HCT116 (cell line): ENCODE results near the gene SLFN12. TPM values are rescaled to one million over a fixed set of nuclear protein-coding genes. Genes with fewer than 3 reads are reported as not detected.

Source experiments
- ATAC-seq: fragments of 200-7000 bp; cut with Tn5 transposase; 2 replicates; pipeline ENCODE4 v1.9.1; 2020; ENCODE audit warnings: mild to moderate bottlenecking, moderate library complexity
- BruUV-seq: library from RNA; stranded (reverse); fragments of 400-500 nt; replicated peaks from 2 replicates; lab custom pipeline; 2021; lab: Mats Ljungman, UMichigan
- CTCF ChIA-PET: fragments of 300-600 bp; sonication (Branson Sonifier 250); formaldehyde crosslinking; loops from one replicate; lab custom pipeline; 2021; ENCODE audit warnings: antibody characterized with exemption; lab: Charles Lee
- POLR2A ChIA-PET: fragments of 300-600, 350-600 bp; sonication (Branson Sonifier 250); formaldehyde crosslinking; loops from one replicate; lab custom pipeline; 2021; ENCODE audit warnings: antibody characterized with exemption; lab: Charles Lee
- RAD21 ChIA-PET, 2 experiments: fragments of 300-600 bp; sonication (Branson Sonifier 250); formaldehyde crosslinking; loops; one replicate each; lab custom pipeline; 2023; ENCODE audit warnings: low total read pairs in 2 of 2; ENCODE audit not compliant: uncharacterized antibody in 2 of 2, unreplicated experiment in 2 of 2, low non-redundant PET in 1 of 2; lab: Charles Lee
- DNase-seq: peaks from one replicate; pipeline ENCODE4 v3.0.0-alpha.2; 2010; ENCODE audit warnings: low read depth, low spot score
- H2AFZ ChIP-seq: fragments of 200-600 bp; shearing (Covaris generic), sonication (generic); 2 replicates; pipeline ENCODE4 v1.6.1; 2017; ENCODE audit warnings: low read depth, mixed run types, mixed read lengths, antibody characterized with exemption, low read length; ENCODE audit not compliant: poor library complexity, severe bottlenecking
- H3K27ac ChIP-seq: 2 replicates; pipeline ENCODE4 v1.5.1; 2012; ENCODE audit warnings: low read depth, low read length
- H3K27me3 ChIP-seq: fragments of 200-600 bp; sonication (generic); 2 replicates; pipeline ENCODE4 v1.6.1; 2016; ENCODE audit warnings: mixed run types, low read length, mixed read lengths; ENCODE audit not compliant: insufficient read depth
- H3K36me3 ChIP-seq, 2 experiments: fragments of 200-500 bp in 1 of 2; fragments of 200-600 bp in 1 of 2; sonication (Bioruptor generic) in 1 of 2; sonication (generic) in 1 of 2; 2 replicates each; pipeline versions ENCODE4 v1.5.1 to v1.6.1; 2014 to 2016; ENCODE audit warnings: low read length in 2 of 2, inconsistent platforms in 1 of 2, mixed read lengths in 1 of 2, mixed run types in 1 of 2; ENCODE audit not compliant: insufficient read depth in 2 of 2, control insufficient read depth in 1 of 2
- H3K4me1 ChIP-seq, 2 experiments: fragments of 200-600 bp in 1 of 2; sonication (generic) in 1 of 2; 2 replicates each; pipeline versions ENCODE4 v1.5.1 to v1.6.1; 2012 to 2017; ENCODE audit warnings: low read length in 2 of 2, inconsistent platforms in 1 of 2, mild to moderate bottlenecking in 1 of 2, mixed read lengths in 1 of 2, mixed run types in 1 of 2, moderate library complexity in 1 of 2; ENCODE audit not compliant: insufficient read depth in 2 of 2, control insufficient read depth in 1 of 2
- H3K4me2 ChIP-seq: fragments of 200-600 bp; sonication (generic); 2 replicates; pipeline ENCODE4 v1.6.1; 2017; ENCODE audit warnings: mixed run types, low read length, mixed read lengths
- H3K4me3 ChIP-seq, 2 experiments: fragments of 200-600 bp in 1 of 2; sonication (generic) in 1 of 2; replicated peaks in 1 of 2; 2 replicates each; pipeline ENCODE4 v1.5.1; 2011 to 2016; ENCODE audit warnings: low read length in 2 of 2, control low read depth in 1 of 2, low read depth in 1 of 2, mild to moderate bottlenecking in 1 of 2, mixed read lengths in 1 of 2, mixed run types in 1 of 2
- H3K79me2 ChIP-seq: fragments of 200-600 bp; sonication (generic); 2 replicates; pipeline ENCODE4 v1.6.1; 2017; ENCODE audit warnings: mild to moderate bottlenecking, mixed run types, low read length, moderate library complexity, mixed read lengths; ENCODE audit not compliant: insufficient read depth
- H3K9ac ChIP-seq: fragments of 200-600 bp; sonication (generic); 2 replicates; pipeline ENCODE4 v1.6.1; 2016; ENCODE audit warnings: low read length, mixed read lengths
- H3K9me2 ChIP-seq: fragments of 200-600 bp; sonication (generic), shearing (Covaris generic); 2 replicates; pipeline ENCODE4 v1.6.1; 2017; ENCODE audit warnings: mixed run types, mild to moderate bottlenecking, moderate library complexity; ENCODE audit not compliant: insufficient read depth
- H3K9me3 ChIP-seq, 2 experiments: fragments of 200-500 bp in 1 of 2; fragments of 200-600 bp in 1 of 2; sonication (Bioruptor generic) in 1 of 2; sonication (generic) in 1 of 2; 2 replicates each; pipeline ENCODE4 v1.6.1; 2014 to 2017; ENCODE audit warnings: low read length in 2 of 2, mixed read lengths in 2 of 2, inconsistent platforms in 1 of 2, low read depth in 1 of 2, mild to moderate bottlenecking in 1 of 2, mixed run types in 1 of 2, moderate library complexity in 1 of 2; ENCODE audit not compliant: control insufficient read depth in 1 of 2, insufficient read depth in 1 of 2
- H4K20me1 ChIP-seq: fragments of 200-600 bp; sonication (generic), shearing (Covaris generic); 2 replicates; pipeline ENCODE4 v1.6.1; 2017; ENCODE audit warnings: mixed run types, mild to moderate bottlenecking, moderate library complexity; ENCODE audit not compliant: insufficient read depth
- CBX3 ChIP-seq: IDR thresholded peaks from 2 replicates; pipeline ENCODE4 v1.6.1; 2012; ENCODE audit warnings: low read depth
- CEBPB ChIP-seq: IDR thresholded peaks from 2 replicates; pipeline ENCODE4 v1.6.1; 2012; ENCODE audit warnings: low read depth
- EGR1 ChIP-seq: IDR thresholded peaks from 2 replicates; pipeline ENCODE4 v1.6.1; 2012; ENCODE audit warnings: low read depth
- ELF1 ChIP-seq: IDR thresholded peaks from 2 replicates; pipeline ENCODE4 v1.6.1; 2012; ENCODE audit warnings: low read depth, borderline replicate concordance
- EZH2 ChIP-seq: fragments of 200-600 bp; sonication (generic); IDR thresholded peaks from 2 replicates; pipeline ENCODE4 v1.6.1; 2017; ENCODE audit warnings: antibody characterized with exemption, mixed run types
- POLR2AphosphoS5 ChIP-seq: IDR thresholded peaks from 2 replicates; pipeline ENCODE4 v1.6.1; 2011; ENCODE audit warnings: mild to moderate bottlenecking, low read depth, low read length, moderate library complexity
- RAD21 ChIP-seq: IDR thresholded peaks from 2 replicates; pipeline ENCODE4 v1.6.1; 2012; ENCODE audit warnings: low read depth, mild to moderate bottlenecking
- SP1 ChIP-seq: IDR thresholded peaks from 2 replicates; pipeline ENCODE4 v1.6.1; 2012; ENCODE audit warnings: low read depth
- intact Hi-C: fragments of 100-400 bp; cut with micrococcal nuclease; formaldehyde crosslinking; loops from 2 replicates; pipeline ENCODE4 v1.10.0; 2022
- total RNA-seq: library from RNA; stranded (reverse); gene quantifications from one replicate; pipeline ENCODE4 v1.2.1, GENCODE V29; 2021; ENCODE audit not compliant: unreplicated experiment
- TF ChIP-seq, protein P1 (sequence below): IDR thresholded peaks from 2 replicates; pipeline ENCODE4 v1.6.1; 2012; ENCODE audit warnings: low read depth
- TF ChIP-seq, protein P2 (sequence below), 3 experiments: fragments of 200-600 bp in 1 of 3; sonication (generic) in 1 of 3; IDR thresholded peaks in 2 of 3; conservative IDR thresholded peaks in 1 of 3; 2 replicates each; pipeline ENCODE4 v1.5.1; 2012 to 2017; ENCODE audit warnings: low read depth in 2 of 3, low read length in 2 of 3, antibody characterized with exemption in 1 of 3, borderline replicate concordance in 1 of 3, control low read depth in 1 of 3, mild to moderate bottlenecking in 1 of 3, mixed read lengths in 1 of 3, mixed run types in 1 of 3, moderate library complexity in 1 of 3; ENCODE audit not compliant: insufficient read depth in 1 of 3
- TF ChIP-seq, protein P3 (sequence below): IDR thresholded peaks from 2 replicates; pipeline ENCODE4 v1.6.1; 2012

Gene SLFN12
- total RNA-seq, 1 experiment from 2014 or later, result not detected

GRCh38 chr17:35368081-35368830 is 64.0 kb downstream of the SLFN12 start:
- TF ChIP-seq SP1, result no peak
- TF ChIP-seq EGR1, result no peak
- TF ChIP-seq, protein P1, sequence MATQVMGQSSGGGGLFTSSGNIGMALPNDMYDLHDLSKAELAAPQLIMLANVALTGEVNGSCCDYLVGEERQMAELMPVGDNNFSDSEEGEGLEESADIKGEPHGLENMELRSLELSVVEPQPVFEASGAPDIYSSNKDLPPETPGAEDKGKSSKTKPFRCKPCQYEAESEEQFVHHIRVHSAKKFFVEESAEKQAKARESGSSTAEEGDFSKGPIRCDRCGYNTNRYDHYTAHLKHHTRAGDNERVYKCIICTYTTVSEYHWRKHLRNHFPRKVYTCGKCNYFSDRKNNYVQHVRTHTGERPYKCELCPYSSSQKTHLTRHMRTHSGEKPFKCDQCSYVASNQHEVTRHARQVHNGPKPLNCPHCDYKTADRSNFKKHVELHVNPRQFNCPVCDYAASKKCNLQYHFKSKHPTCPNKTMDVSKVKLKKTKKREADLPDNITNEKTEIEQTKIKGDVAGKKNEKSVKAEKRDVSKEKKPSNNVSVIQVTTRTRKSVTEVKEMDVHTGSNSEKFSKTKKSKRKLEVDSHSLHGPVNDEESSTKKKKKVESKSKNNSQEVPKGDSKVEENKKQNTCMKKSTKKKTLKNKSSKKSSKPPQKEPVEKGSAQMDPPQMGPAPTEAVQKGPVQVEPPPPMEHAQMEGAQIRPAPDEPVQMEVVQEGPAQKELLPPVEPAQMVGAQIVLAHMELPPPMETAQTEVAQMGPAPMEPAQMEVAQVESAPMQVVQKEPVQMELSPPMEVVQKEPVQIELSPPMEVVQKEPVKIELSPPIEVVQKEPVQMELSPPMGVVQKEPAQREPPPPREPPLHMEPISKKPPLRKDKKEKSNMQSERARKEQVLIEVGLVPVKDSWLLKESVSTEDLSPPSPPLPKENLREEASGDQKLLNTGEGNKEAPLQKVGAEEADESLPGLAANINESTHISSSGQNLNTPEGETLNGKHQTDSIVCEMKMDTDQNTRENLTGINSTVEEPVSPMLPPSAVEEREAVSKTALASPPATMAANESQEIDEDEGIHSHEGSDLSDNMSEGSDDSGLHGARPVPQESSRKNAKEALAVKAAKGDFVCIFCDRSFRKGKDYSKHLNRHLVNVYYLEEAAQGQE, result no peak
- no peak for TF ChIP-seq CEBPB
- no peak for TF ChIP-seq POLR2AphosphoS5
- Histone ChIP-seq H3K4me3 (no peak overlapping the region), H3K4me2 (no peak overlapping the region), H3K4me1 (no peaks in the 10 kb centered on the region), H3K27ac (no peak overlapping the region), H2AFZ (no peak overlapping the region), H3K36me3 (no peaks in the 10 kb centered on the region), H3K79me2 (no peaks in the 10 kb centered on the region), H3K9me2 (no peaks in the 10 kb centered on the region), H3K27me3 (peaks cover 67% of the 10 kb centered on the region), H3K9me3 (no peaks in the 10 kb centered on the region), H4K20me1 (no peaks in the 10 kb centered on the region), H3K9ac (no peak overlapping the region)
- BruUV-seq, result no TSS peak
- no peak for DNase-seq
- intact Hi-C loops, result no loop called here
- POLR2A ChIA-PET, result no interaction called here
- RAD21 ChIA-PET, result no interaction called here
- no peak for ATAC-seq
- CTCF ChIA-PET, result no interaction called here

DNA sequence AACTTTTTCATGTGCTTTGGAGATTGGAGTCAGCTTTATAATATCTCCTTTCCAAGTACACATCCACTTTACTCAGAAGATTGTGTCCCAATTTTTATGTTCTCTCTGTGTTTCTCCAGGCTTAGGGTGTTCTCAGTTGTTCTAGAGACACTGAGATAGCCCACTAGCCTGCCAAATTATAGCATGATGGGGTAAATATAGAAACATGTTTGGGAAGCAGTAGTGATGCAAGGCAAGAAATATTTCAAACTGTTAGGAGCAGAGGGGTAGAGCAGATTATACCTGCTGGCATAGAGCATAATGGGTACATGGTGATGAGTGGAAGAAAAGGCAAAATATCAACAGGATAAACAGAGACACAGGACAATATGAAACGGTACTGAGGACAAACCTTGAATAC is 71.3 kb downstream of the SLFN12 start:
- CTCF ChIA-PET, result no interaction called here
- Histone ChIP-seq H3K4me2 (no peak overlapping the region), H3K79me2 (no peaks in the 10 kb centered on the region), H3K4me3 (no peak overlapping the region), H4K20me1 (no peaks in the 10 kb centered on the region), H3K36me3 (no peaks in the 10 kb centered on the region), H2AFZ (no peak overlapping the region), H3K9ac (no peak overlapping the region), H3K9me3 (no peaks in the 10 kb centered on the region), H3K9me2 (no peaks in the 10 kb centered on the region), H3K4me1 (no peaks in the 10 kb centered on the region), H3K27ac (no peak overlapping the region), H3K27me3 (peaks cover 56% of the 10 kb centered on the region)
- RAD21 ChIA-PET, result interaction anchor here in 1 of 2 experiments (0.6 kb wide), 1 partner anchor 110 kb away, joined by 3 read pairs; no protein-coding TSS in a partner anchor
- no peak for ATAC-seq
- no peak for DNase-seq
- POLR2A ChIA-PET, result no interaction called here
- intact Hi-C loops, result no loop called here
- TF ChIP-seq, protein P2, sequence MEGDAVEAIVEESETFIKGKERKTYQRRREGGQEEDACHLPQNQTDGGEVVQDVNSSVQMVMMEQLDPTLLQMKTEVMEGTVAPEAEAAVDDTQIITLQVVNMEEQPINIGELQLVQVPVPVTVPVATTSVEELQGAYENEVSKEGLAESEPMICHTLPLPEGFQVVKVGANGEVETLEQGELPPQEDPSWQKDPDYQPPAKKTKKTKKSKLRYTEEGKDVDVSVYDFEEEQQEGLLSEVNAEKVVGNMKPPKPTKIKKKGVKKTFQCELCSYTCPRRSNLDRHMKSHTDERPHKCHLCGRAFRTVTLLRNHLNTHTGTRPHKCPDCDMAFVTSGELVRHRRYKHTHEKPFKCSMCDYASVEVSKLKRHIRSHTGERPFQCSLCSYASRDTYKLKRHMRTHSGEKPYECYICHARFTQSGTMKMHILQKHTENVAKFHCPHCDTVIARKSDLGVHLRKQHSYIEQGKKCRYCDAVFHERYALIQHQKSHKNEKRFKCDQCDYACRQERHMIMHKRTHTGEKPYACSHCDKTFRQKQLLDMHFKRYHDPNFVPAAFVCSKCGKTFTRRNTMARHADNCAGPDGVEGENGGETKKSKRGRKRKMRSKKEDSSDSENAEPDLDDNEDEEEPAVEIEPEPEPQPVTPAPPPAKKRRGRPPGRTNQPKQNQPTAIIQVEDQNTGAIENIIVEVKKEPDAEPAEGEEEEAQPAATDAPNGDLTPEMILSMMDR (IDR thresholded peaks at IDR 0.05 in 2 of 3, conservative IDR thresholded peaks at IDR 0.05 in 1 of 3; ENCODE audit: borderline replicate concordance in 1 of 3, insufficient read depth in 1 of 3, low read depth in 2 of 3, low read length in 2 of 3), result no peak
- TF ChIP-seq ELF1, result no peak
- TF ChIP-seq, protein P3, sequence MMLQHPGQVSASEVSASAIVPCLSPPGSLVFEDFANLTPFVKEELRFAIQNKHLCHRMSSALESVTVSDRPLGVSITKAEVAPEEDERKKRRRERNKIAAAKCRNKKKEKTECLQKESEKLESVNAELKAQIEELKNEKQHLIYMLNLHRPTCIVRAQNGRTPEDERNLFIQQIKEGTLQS, result no peak
- TF ChIP-seq CBX3, result no peak
- no peak for TF ChIP-seq EZH2
- no peak for TF ChIP-seq RAD21
- no TSS peak for BruUV-seq
